ENCODE data around the gene CSRP3.

CSRP3 gene

DNA sequence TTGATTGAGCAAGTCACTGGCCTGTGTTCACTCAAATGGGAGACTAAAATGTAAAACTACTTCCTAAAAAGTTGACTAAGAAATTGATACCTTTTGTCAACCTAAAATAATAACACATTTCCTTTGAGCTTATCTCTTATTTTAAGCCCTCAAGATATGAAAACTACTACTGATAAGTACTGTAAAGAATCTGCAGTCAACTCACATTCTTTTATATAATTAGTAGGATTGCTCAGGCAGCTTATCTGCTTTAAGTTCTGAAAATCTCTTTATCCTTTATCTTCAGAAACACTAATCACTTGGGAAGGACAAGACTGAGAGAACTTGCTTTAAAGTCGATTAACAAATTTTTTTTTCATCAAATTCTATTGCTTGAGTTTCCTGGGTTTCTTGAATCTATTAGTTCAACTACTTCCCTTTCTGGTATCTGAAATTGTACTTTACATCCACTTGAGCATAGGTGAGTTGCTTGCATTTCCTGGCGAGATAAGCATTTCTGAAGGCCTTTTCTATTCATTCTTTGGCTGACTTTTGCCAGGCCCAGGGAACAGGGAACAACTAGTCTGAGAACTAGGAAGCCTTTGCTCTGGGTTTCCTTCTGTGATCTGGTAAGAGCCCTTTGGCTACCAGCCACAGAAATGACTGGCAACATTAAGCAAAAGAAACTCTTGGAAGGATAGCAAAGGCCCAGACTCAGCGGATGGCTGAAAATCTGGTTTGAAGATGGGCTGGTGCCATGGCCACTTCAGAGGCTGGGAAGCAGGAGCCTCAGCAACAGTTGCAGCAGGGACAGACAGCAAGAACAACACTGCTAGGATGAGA, 19.3 kb upstream of the CSRP3 start:
- TF ChIP-seq EZH2phosphoT487 (conservative IDR thresholded peaks at IDR 0.05; ENCODE audit: low read length), result no peak
- no peak for TF ChIP-seq CTCF (IDR thresholded peaks at IDR 0.05; ENCODE audit: insufficient read depth, low read length, poor library complexity, severe bottlenecking)
- Histone ChIP-seq H3K27me3 (ENCODE audit: low read length) (0 out of 2 replicates have a peak, but pooled peaks cover 3% of the 10 kb centered on the region), H3K9me3 (ENCODE audit: insufficient read depth, low read length) (no peaks in the 10 kb centered on the region), H4K20me1 (ENCODE audit: low read depth, low read length) (no peaks in the 10 kb centered on the region), H3K79me2 (ENCODE audit: insufficient read depth, low read length) (no peaks in the 10 kb centered on the region), H3K4me3 (ENCODE audit: insufficient read depth, low read length, poor library complexity, severe bottlenecking) (no peak overlapping the region), H3K36me3 (ENCODE audit: low read length) (peaks cover 25% of the 10 kb centered on the region), H3K4me2 (ENCODE audit: low read depth, low read length, poor library complexity, severe bottlenecking) (no peak overlapping the region), H3K27ac (ENCODE audit: low read depth, low read length) (no peak overlapping the region), H3F3A (ENCODE audit: insufficient read depth) (peaks cover 30% of the 10 kb centered on the region), H3K9me2 (replicated peaks; ENCODE audit: insufficient read depth, low read length) (no peaks in the 10 kb centered on the region), H2AFZ (ENCODE audit: low read depth, low read length, severe bottlenecking) (no peak overlapping the region), H3K9ac (ENCODE audit: low read length) (no peak overlapping the region)

DNA sequence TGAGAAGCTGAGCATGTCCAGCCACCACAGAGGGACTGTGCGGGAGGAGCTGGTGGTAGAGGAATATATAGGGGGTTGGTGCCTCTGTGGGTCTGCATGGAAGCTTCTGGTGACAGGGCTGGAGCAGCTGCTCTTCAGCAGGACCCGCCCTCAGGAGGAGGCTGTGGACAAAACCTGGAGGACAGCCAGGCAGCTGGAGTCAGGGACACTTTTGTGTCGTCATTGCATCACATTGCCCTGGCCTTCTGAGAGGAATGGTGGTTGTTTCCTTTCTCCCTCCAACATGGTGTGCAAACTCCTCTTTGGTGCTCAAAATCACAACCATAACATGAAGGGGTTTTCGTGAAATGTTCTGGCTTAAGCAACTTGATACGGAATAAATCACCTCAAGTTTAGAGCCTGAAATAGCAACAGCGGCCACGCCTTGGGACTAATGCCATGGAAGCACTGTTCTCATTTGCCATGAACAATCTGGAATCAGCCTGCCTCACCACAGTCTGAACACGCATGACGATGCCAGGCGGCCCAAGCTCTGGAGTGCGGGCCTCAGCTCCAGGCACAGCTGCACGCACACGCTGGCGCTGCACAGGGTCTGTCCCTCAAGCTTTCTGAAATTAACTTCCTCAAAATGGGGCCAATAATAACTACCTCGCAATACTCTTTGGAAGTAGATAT, 17.1 kb upstream of the CSRP3 start:
- Histone ChIP-seq H2AFZ (ENCODE audit: low read depth, low read length, severe bottlenecking) (no peak overlapping the region), H3K9ac (ENCODE audit: low read length) (no peak overlapping the region), H3K4me2 (ENCODE audit: low read depth, low read length, poor library complexity, severe bottlenecking) (no peak overlapping the region), H4K20me1 (ENCODE audit: low read depth, low read length) (no peaks in the 10 kb centered on the region), H3F3A (ENCODE audit: insufficient read depth) (peaks cover 24% of the 10 kb centered on the region), H3K27me3 (ENCODE audit: low read length) (0 out of 2 replicates have a peak, but pooled peaks cover 3% of the 10 kb centered on the region), H3K79me2 (ENCODE audit: insufficient read depth, low read length) (no peaks in the 10 kb centered on the region), H3K36me3 (ENCODE audit: low read length) (peaks cover 5% of the 10 kb centered on the region; the same call in 1 of the 2 replicates), H3K4me3 (ENCODE audit: insufficient read depth, low read length, poor library complexity, severe bottlenecking) (no peak overlapping the region), H3K27ac (ENCODE audit: low read depth, low read length) (no peak overlapping the region), H3K9me3 (ENCODE audit: insufficient read depth, low read length) (no peaks in the 10 kb centered on the region), H3K9me2 (replicated peaks; ENCODE audit: insufficient read depth, low read length) (no peaks in the 10 kb centered on the region)
- TF ChIP-seq CTCF (IDR thresholded peaks at IDR 0.05; ENCODE audit: insufficient read depth, low read length, poor library complexity, severe bottlenecking) (no peak), EZH2phosphoT487 (conservative IDR thresholded peaks at IDR 0.05; ENCODE audit: low read length) (no peak)

DNA sequence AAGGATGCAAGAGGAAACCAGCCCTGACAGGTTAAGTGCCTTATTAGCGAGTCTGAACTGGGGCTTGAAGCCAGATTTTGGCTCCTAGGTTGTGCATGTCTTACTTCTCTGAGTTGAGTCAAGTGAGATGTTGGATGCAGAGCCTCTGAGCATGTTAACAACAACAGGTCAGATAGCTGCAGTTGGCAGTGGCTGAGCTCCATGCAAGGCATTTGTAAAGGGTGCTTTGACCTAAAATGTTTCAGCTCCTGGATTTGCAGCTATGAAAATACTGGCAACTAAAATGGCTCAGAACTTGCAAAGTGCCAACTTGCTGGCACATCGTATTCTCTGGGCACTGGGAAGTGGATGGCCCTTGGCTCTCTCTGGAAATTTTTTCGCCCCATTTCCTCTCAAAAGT, 16.4 kb upstream of the CSRP3 start:
- Histone ChIP-seq H3K27ac (ENCODE audit: low read depth, low read length) (no peak overlapping the region), H3K4me3 (ENCODE audit: insufficient read depth, low read length, poor library complexity, severe bottlenecking) (no peak overlapping the region), H3K36me3 (ENCODE audit: low read length) (no peaks in the 10 kb centered on the region), H3F3A (ENCODE audit: insufficient read depth) (peaks cover 24% of the 10 kb centered on the region), H2AFZ (ENCODE audit: low read depth, low read length, severe bottlenecking) (no peak overlapping the region), H3K9ac (ENCODE audit: low read length) (no peak overlapping the region), H3K27me3 (ENCODE audit: low read length) (0 out of 2 replicates have a peak, but pooled peaks cover 3% of the 10 kb centered on the region), H4K20me1 (ENCODE audit: low read depth, low read length) (no peaks in the 10 kb centered on the region), H3K79me2 (ENCODE audit: insufficient read depth, low read length) (no peaks in the 10 kb centered on the region), H3K4me2 (ENCODE audit: low read depth, low read length, poor library complexity, severe bottlenecking) (no peak overlapping the region), H3K9me2 (replicated peaks; ENCODE audit: insufficient read depth, low read length) (no peaks in the 10 kb centered on the region), H3K9me3 (ENCODE audit: insufficient read depth, low read length) (no peaks in the 10 kb centered on the region)
- TF ChIP-seq EZH2phosphoT487 (conservative IDR thresholded peaks at IDR 0.05; ENCODE audit: low read length) (no peak), CTCF (IDR thresholded peaks at IDR 0.05; ENCODE audit: insufficient read depth, low read length, poor library complexity, severe bottlenecking) (no peak)

All from SU-DHL-6 (cell line).